Activated CD4-positive, alpha-beta T cell treated with anti-CD3 and anti-CD28 coated beads for 48 hours (primary cell): Measurements from ENCODE around the gene FOXJ3.

Experiments used
- DNase-seq: peaks from one replicate; pipeline ENCODE4 v3.0.0-alpha.2; 2020

The FOXJ3 gene

GRCh38 chr1:42335050-42335808, at the start of gene FOXJ3:
Gene FOXJ3 (minus strand): TSS chr1:42335235. CDS start chr1:42311093, 24,142 bp downstream.
- DNase-seq: peak; percentile 95

- no peak for DNase-seq
Measured at GRCh38 chr1:42381280-42381673, 46.2 kb upstream of the FOXJ3 start.

- peak; percentile 57 for DNase-seq
Measured at GRCh38 chr1:42380586-42381279, 45.7 kb upstream of the FOXJ3 start, which contains the start of gene RIMKLA. Gene RIMKLA (plus strand): TSS chr1:42380792. CDS start chr1:42380935, 143 bp downstream.

GRCh38 chr1:42379794-42380585, 45.0 kb upstream of the FOXJ3 start:
- DNase-seq: peak; percentile 6

- no peak for DNase-seq
Measured at GRCh38 chr1:42372796-42373195, 37.8 kb upstream of the FOXJ3 start.

- DNase-seq: no peak
Measured at GRCh38 chr1:42370876-42371549, 36.0 kb upstream of the FOXJ3 start.

- no peak for DNase-seq
Measured at GRCh38 chr1:42369471-42369870, 34.4 kb upstream of the FOXJ3 start.

- no peak for DNase-seq
Measured at GRCh38 chr1:42368096-42368795, 33.2 kb upstream of the FOXJ3 start.

GRCh38 chr1:42365118-42365517, 30.1 kb upstream of the FOXJ3 start:
- no peak for DNase-seq

- no peak for DNase-seq
Measured at GRCh38 chr1:42364542-42364941, 29.5 kb upstream of the FOXJ3 start.

GRCh38 chr1:42364089-42364488, 29.1 kb upstream of the FOXJ3 start:
- no peak for DNase-seq

- DNase-seq: no peak
Measured at GRCh38 chr1:42359466-42359865, 24.4 kb upstream of the FOXJ3 start.

GRCh38 chr1:42358791-42359190, 23.8 kb upstream of the FOXJ3 start:
- DNase-seq: peak; percentile 8

- no peak for DNase-seq
Measured at GRCh38 chr1:42350086-42350485, 15.1 kb upstream of the FOXJ3 start.

GRCh38 chr1:42348498-42348897, 13.5 kb upstream of the FOXJ3 start:
- DNase-seq: no peak

- no peak for DNase-seq
Measured at GRCh38 chr1:42343049-42343448, 8.0 kb upstream of the FOXJ3 start.

GRCh38 chr1:42340901-42341300, 5.9 kb upstream of the FOXJ3 start:
- no peak for DNase-seq

GRCh38 chr1:42340093-42340492, 5.1 kb upstream of the FOXJ3 start:
- no peak for DNase-seq

GRCh38 chr1:42336978-42337377, 1.9 kb upstream of the FOXJ3 start:
- no peak for DNase-seq

- DNase-seq: no peak
Measured at GRCh38 chr1:42335809-42336518, 929 bp upstream of the FOXJ3 start.

- peak; percentile 48 for DNase-seq
Measured at GRCh38 chr1:42334240-42335049, 590 bp downstream of the FOXJ3 start.
